SK-N-SH (cell line): ENCODE measurements around the gene SCYGR4. TPM values are rescaled to one million over a fixed set of nuclear protein-coding genes. Genes with fewer than 3 reads are reported as not detected.

Experiments used
- CTCF ChIA-PET: fragments of 300-600, 350-600 bp; formaldehyde crosslinking; extraction: SDS; loops from one replicate; lab custom pipeline; 2021; lab: Yijun Ruan, JAX
- POLR2A ChIA-PET: fragments of 350-600 bp; sonication (Branson Sonifier 250); formaldehyde crosslinking; extraction: SDS; loops from one replicate; lab custom pipeline; 2020; ENCODE audit warnings: antibody characterized with exemption, inconsistent platforms; lab: Yijun Ruan, JAX
- DNase-seq: peaks from one replicate; pipeline ENCODE4 v3.0.0; 2012
- H2AFZ ChIP-seq: fragments of 200-600 bp; sonication (generic); 2 replicates; pipeline ENCODE4 v1.8.1; 2016; ENCODE audit warnings: antibody characterized with exemption, mild to moderate bottlenecking, low read depth
- H3F3A ChIP-seq: fragments of 200-600 bp; sonication (generic); replicated peaks from 2 replicates; pipeline ENCODE3; 2016; ENCODE audit warnings: antibody characterized with exemption, mild to moderate bottlenecking; ENCODE audit not compliant: insufficient read depth
- H3K27ac ChIP-seq, 2 experiments: fragments of 200-500 bp in 1 of 2; fragments of 200-600 bp in 1 of 2; sonication (Bioruptor generic) in 1 of 2; sonication (generic), shearing (Covaris generic) in 1 of 2; 2 replicates each; pipeline versions ENCODE4 v1.5.1 to v1.6.1; 2014 to 2016; ENCODE audit warnings: low read depth in 2 of 2, inconsistent platforms in 1 of 2, low read length in 1 of 2, mild to moderate bottlenecking in 1 of 2, mixed read lengths in 1 of 2
- H3K27me3 ChIP-seq: fragments of 200-600 bp; sonication (generic), shearing (Covaris generic); 2 replicates; pipeline ENCODE4 v1.6.1; 2016; ENCODE audit warnings: mixed run types; ENCODE audit not compliant: insufficient read depth
- H3K36me3 ChIP-seq, 2 experiments: fragments of 200-500 bp in 1 of 2; fragments of 200-600 bp in 1 of 2; sonication (Bioruptor generic) in 1 of 2; sonication (generic) in 1 of 2; replicated peaks in 1 of 2; 2 replicates each; pipeline versions ENCODE3 to v1.5.1; 2014 to 2016; ENCODE audit warnings: low read length in 1 of 2, mild to moderate bottlenecking in 1 of 2; ENCODE audit not compliant: insufficient read depth in 2 of 2, control insufficient read depth in 1 of 2
- H3K4me1 ChIP-seq, 2 experiments: fragments of 200-500 bp in 1 of 2; fragments of 200-600 bp in 1 of 2; sonication (Bioruptor generic) in 1 of 2; sonication (generic), shearing (Covaris generic) in 1 of 2; 2 replicates each; pipeline versions ENCODE4 v1.5.1 to v1.6.1; 2014 to 2016; ENCODE audit warnings: low read depth in 1 of 2, low read length in 1 of 2, mixed run types in 1 of 2; ENCODE audit not compliant: insufficient read depth in 2 of 2, control insufficient read depth in 1 of 2
- H3K4me2 ChIP-seq: fragments of 200-600 bp; sonication (generic), shearing (Covaris generic); 2 replicates; pipeline ENCODE4 v1.6.1; 2017; ENCODE audit warnings: mixed run types
- H3K4me3 ChIP-seq, 2 experiments: fragments of 200-500 bp in 1 of 2; fragments of 200-600 bp in 1 of 2; sonication (Bioruptor generic) in 1 of 2; sonication (generic), shearing (Covaris generic) in 1 of 2; 2 replicates each; pipeline versions ENCODE4 v1.5.1 to v1.8.1; 2014 to 2016; ENCODE audit warnings: low read depth in 2 of 2, inconsistent platforms in 1 of 2, low read length in 1 of 2, mild to moderate bottlenecking in 1 of 2, mixed read lengths in 1 of 2, moderate library complexity in 1 of 2
- H3K79me2 ChIP-seq: fragments of 200-600 bp; sonication (generic); 2 replicates; pipeline ENCODE4 v1.8.1; 2017; ENCODE audit warnings: mild to moderate bottlenecking; ENCODE audit not compliant: insufficient read depth
- H3K9ac ChIP-seq: fragments of 200-600 bp; sonication (generic); 2 replicates; pipeline ENCODE4 v1.6.1; 2017; ENCODE audit warnings: mixed run types
- H3K9me2 ChIP-seq: fragments of 200-600 bp; sonication (generic); 2 replicates; pipeline ENCODE4 v1.6.1; 2017; ENCODE audit warnings: mixed run types
- H3K9me3 ChIP-seq: fragments of 200-600 bp; sonication (generic); 2 replicates; pipeline ENCODE4 v1.6.1; 2017; ENCODE audit warnings: mixed run types, mild to moderate bottlenecking, moderate library complexity
- H4K20me1 ChIP-seq: fragments of 200-600 bp; sonication (generic); 2 replicates; pipeline ENCODE4 v1.6.1; 2017; ENCODE audit warnings: mild to moderate bottlenecking, mixed run types; ENCODE audit not compliant: insufficient read depth
- CHD2 ChIP-seq: fragments of 150-350 bp; IDR thresholded peaks from 2 replicates; pipeline ENCODE4 v1.6.1; 2018; ENCODE audit warnings: low read length; ENCODE audit not compliant: partially characterized antibody
- EP300 ChIP-seq, 2 experiments: IDR thresholded peaks; 2 replicates each; pipeline versions ENCODE4 v1.4.0 to v1.6.1; 2012; ENCODE audit warnings: borderline replicate concordance in 1 of 2, low read depth in 1 of 2, low read length in 1 of 2
- EZH2phosphoT487 ChIP-seq: fragments of 200-600 bp; sonication (generic); IDR thresholded peaks from 2 replicates; pipeline ENCODE4 v1.6.1; 2017; ENCODE audit warnings: low read depth, mixed run types, mild to moderate bottlenecking, antibody characterized with exemption, moderate library complexity, borderline replicate concordance
- FOXM1 ChIP-seq: IDR thresholded peaks from 2 replicates; pipeline ENCODE4 v1.4.0; 2012; ENCODE audit warnings: low read depth, mild to moderate bottlenecking
- GABPA ChIP-seq: IDR thresholded peaks from 2 replicates; pipeline ENCODE4 v1.4.0; 2012; ENCODE audit warnings: low read depth, mild to moderate bottlenecking
- MXI1 ChIP-seq: IDR thresholded peaks from 2 replicates; pipeline ENCODE4 v1.6.1; 2012; ENCODE audit warnings: mild to moderate bottlenecking, low read depth, low read length, improper control_type of control experiment
- RAD21 ChIP-seq: IDR thresholded peaks from 2 replicates; pipeline ENCODE4 v1.6.1; 2012; ENCODE audit warnings: mild to moderate bottlenecking, low read length
- RCOR1 ChIP-seq: fragments of 150-350 bp; IDR thresholded peaks from 2 replicates; pipeline ENCODE4 v1.6.1; 2017; ENCODE audit warnings: antibody characterized with exemption, low read length
- WGBS: methylation state at CpG from one replicate; pipeline ENCODE4 v1.1.6; 2017; ENCODE audit warnings: low lambda C conversion rate; 5-methylcytosine and 5-hydroxymethylcytosine counted together
- polyA plus RNA-seq, 3 experiments: library from polyadenylated mRNA; depleted of rRNA; stranded (reverse); fragments of >200 nt; gene quantifications; 2 replicates each; pipeline ENCODE4 v1.2.3, GENCODE V29; 2012
- TF ChIP-seq, protein P1 (sequence below): IDR thresholded peaks from 2 replicates; pipeline ENCODE4 v1.4.0; 2012; ENCODE audit warnings: low read depth, borderline replicate concordance
- TF ChIP-seq, protein P2 (sequence below): IDR thresholded peaks from 2 replicates; pipeline ENCODE4 v1.4.0; 2012; ENCODE audit warnings: low read depth
- TF ChIP-seq, protein P3 (sequence below): fragments of 200-600 bp; sonication (generic); IDR thresholded peaks from 2 replicates; pipeline ENCODE4 v1.6.1; 2017; ENCODE audit warnings: antibody characterized with exemption, mild to moderate bottlenecking, moderate library complexity

Gene SCYGR4
- polyA plus RNA-seq, 1 of the 3 experiments (the other 2 are of a cell fraction): not detected

DNA sequence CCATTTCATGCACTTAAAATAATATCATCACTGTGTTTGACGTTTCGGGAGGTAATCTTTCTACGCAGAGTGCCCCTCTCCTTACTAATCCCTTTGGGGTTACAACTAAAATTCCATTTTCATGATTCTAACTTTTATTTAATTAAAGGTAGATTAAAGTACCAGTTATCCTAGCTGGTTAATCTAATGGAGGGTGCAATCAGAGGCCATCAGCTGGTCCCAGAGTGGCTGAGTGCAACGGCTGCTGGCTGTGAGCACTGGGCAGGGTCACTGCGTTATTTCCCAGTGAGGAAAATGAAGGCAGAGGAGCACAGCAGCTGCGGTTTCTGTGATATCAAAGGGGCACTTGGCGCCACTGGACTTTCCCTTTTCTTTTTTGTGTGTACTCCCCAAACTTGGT is 12.1 kb downstream of the SCYGR4 start (continued):
- TF ChIP-seq EP300 (IDR thresholded peaks at IDR 0.05; ENCODE audit: borderline replicate concordance in 1 of 2, low read depth in 1 of 2, low read length in 1 of 2): no peak
- TF ChIP-seq RAD21: no peak
- TF ChIP-seq, protein P1, sequence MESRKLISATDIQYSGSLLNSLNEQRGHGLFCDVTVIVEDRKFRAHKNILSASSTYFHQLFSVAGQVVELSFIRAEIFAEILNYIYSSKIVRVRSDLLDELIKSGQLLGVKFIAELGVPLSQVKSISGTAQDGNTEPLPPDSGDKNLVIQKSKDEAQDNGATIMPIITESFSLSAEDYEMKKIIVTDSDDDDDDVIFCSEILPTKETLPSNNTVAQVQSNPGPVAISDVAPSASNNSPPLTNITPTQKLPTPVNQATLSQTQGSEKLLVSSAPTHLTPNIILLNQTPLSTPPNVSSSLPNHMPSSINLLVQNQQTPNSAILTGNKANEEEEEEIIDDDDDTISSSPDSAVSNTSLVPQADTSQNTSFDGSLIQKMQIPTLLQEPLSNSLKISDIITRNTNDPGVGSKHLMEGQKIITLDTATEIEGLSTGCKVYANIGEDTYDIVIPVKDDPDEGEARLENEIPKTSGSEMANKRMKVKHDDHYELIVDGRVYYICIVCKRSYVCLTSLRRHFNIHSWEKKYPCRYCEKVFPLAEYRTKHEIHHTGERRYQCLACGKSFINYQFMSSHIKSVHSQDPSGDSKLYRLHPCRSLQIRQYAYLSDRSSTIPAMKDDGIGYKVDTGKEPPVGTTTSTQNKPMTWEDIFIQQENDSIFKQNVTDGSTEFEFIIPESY: no peak

DNA sequence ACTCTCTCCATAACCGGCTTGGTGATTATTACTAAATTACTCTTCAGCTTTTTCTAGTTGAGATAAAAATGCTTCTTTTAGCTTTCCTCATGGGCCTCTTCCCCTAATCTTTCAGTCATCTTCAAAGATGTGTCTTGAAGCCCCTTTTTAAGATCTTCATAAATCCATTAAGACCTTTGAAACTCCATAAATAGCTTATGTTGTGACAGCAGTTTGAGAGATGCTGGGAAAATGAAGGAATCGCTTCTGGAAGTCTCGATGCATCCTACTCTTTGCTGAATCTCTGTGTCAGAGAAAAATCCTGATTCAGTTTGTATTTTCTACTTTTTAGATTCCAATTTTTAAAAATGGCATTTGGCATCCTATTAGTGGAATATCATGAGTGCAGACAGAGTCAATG is 13.0 kb downstream of the SCYGR4 start:
- POLR2A ChIA-PET: no interaction called here
- CTCF ChIA-PET: no interaction called here
- 88% methylated on average over 3 of the region's 3 CpGs for WGBS

More for the DNA sequence above, 13.0 kb downstream of the SCYGR4 start:
- TF ChIP-seq RCOR1 (no peak), CHD2 (no peak), FOXM1 (no peak), EZH2phosphoT487 (no peak), GABPA (no peak), MXI1 (no peak)
- TF ChIP-seq, protein P2, sequence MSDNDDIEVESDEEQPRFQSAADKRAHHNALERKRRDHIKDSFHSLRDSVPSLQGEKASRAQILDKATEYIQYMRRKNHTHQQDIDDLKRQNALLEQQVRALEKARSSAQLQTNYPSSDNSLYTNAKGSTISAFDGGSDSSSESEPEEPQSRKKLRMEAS: no peak
- TF ChIP-seq, protein P1: no peak
- TF ChIP-seq, protein P3, sequence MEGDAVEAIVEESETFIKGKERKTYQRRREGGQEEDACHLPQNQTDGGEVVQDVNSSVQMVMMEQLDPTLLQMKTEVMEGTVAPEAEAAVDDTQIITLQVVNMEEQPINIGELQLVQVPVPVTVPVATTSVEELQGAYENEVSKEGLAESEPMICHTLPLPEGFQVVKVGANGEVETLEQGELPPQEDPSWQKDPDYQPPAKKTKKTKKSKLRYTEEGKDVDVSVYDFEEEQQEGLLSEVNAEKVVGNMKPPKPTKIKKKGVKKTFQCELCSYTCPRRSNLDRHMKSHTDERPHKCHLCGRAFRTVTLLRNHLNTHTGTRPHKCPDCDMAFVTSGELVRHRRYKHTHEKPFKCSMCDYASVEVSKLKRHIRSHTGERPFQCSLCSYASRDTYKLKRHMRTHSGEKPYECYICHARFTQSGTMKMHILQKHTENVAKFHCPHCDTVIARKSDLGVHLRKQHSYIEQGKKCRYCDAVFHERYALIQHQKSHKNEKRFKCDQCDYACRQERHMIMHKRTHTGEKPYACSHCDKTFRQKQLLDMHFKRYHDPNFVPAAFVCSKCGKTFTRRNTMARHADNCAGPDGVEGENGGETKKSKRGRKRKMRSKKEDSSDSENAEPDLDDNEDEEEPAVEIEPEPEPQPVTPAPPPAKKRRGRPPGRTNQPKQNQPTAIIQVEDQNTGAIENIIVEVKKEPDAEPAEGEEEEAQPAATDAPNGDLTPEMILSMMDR: no peak
- Histone ChIP-seq H3K79me2 (no peaks in the 10 kb centered on the region), H3K27ac (no peak overlapping the region), H2AFZ (no peak overlapping the region), H3K4me3 (no peak overlapping the region), H4K20me1 (no peaks in the 10 kb centered on the region), H3K36me3 (no peaks in the 10 kb centered on the region), H3F3A (no peaks in the 10 kb centered on the region), H3K9me2 (no peaks in the 10 kb centered on the region), H3K9ac (no peak overlapping the region), H3K4me2 (no peak overlapping the region), H3K4me1 (peaks cover 0 to 5% of the 10 kb centered on the region in 2 experiments; a peak in 1 of 4 replicates), H3K27me3 (no peaks in the 10 kb centered on the region), H3K9me3 (no peaks in the 10 kb centered on the region)
- DNase-seq: no peak
